GM18505 (cell line): ENCODE data around the gene SLC38A2.

Source experiments
- ATAC-seq: cut with Tn5 transposase; IDR thresholded peaks from one replicate; pipeline ENCODE4 v1.9.1; 2021; ENCODE audit not compliant: unreplicated experiment
- POLR2A ChIP-seq: IDR thresholded peaks from 4 replicates; pipeline ENCODE4 v1.6.1; 2011; ENCODE audit warnings: borderline replicate concordance; ENCODE audit not compliant: insufficient read depth, insufficient read length; ENCODE audit errors: extremely low read depth

Gene SLC38A2

DNA sequence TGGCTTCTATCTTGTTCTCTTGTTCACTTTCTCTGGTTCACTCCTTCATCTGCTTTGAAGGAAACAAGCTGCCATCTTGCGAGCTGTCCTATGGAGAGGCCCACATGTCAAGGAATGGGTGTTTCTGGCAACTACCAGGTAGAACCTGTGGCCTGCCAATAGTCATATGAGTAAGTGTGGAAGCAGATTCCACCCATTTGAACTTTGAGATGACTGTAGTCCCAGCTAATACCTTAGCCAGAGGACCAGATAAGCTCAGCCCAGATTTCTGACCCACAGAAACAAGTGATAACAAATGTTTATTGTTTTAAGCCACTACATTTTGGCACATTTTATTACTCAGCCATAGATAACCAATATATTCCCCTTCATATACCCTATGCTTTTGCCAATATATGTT lies 4.0 kb upstream of the SLC38A2 start:
- no peak for TF ChIP-seq POLR2A
- ATAC-seq, result no peak

DNA sequence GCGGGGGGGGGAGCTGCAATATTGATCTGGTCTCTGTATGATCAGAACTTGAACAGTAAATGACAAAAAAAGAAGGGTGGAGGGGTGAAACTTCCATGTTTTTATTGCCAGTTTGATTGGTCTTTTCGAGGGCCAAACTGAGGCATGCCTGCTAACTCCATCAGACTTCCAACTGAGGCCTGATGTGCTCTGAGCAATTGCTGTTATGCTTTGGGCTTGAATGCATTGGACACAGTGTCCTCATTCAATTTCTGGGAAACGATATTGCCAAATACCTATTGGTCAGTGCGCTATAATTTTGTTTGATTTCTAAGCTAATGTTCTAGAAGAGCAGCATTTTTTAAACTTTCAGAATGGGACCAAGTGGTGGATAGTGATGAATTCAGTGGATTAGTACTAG lies 2.1 kb upstream of the SLC38A2 start:
- no peak for TF ChIP-seq POLR2A
- ATAC-seq, result no peak

DNA sequence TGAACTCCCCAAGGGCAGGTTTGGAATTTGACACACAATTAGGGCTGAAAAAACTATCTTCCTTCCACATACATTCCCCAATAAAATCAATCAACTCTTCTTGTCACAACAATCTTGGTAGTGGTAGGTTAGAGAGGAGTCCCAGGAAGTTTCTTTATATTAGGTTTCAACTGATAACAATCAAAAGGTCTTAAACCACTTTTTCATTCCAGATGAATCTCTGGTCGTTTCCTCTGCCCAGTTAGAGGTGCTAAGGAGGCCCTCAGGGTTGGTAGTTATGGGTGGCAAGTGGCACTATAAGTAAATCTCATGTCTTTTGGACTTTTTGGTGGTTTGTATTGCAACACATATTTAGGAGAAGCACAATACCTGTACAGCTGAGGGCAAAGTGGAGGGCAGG lies 1.7 kb upstream of the SLC38A2 start:
- TF ChIP-seq POLR2A, result no peak
- no peak for ATAC-seq

DNA sequence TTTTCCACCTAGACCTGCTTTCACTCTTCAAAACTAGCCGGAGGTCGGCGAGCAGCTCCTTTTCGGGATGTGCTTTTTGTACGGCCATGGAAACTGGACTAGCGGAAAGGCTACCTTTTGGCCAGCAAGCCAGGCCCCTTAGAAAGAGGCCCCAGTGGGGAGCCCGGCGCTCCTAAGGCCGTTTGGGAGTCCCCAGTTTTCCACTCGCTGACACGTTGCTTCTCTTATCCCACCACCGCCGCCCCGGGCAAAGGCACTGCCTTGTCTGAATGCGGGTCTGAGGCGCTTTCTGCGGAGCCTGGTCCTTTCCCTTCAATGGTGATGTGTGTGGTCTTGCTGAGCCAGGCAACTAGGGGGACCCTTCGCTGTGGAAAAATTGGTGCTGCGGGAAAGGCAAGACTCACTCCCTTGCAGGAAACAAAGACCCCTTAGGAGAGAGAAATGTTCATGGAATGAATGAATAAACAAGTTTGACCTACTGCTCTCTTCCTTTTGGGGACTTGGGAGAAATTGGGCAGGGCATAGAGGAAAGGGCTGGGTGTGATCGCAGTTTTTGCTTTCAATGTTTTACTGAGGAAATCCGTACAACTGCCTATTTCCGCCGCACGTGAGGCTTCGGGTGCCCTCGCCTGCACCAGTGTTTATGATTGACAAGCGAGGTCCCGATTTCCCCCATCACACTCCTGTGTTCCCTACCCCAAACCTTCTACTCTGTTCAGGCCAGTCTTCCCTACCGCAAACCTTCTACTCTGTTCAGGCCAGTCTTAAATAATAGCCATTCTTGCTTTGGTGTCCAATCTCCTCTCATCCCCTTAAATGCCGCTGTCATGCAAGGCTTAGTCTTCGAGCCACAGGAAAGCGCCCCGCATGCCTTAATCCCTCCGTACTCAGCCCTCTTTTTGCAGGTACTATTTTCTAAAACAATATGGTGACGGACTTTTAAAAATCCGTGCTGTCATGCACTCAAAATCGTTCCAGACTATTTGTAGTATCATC lies 1.0 kb upstream of the SLC38A2 start:
- ATAC-seq, result no peak
- no peak for TF ChIP-seq POLR2A

DNA sequence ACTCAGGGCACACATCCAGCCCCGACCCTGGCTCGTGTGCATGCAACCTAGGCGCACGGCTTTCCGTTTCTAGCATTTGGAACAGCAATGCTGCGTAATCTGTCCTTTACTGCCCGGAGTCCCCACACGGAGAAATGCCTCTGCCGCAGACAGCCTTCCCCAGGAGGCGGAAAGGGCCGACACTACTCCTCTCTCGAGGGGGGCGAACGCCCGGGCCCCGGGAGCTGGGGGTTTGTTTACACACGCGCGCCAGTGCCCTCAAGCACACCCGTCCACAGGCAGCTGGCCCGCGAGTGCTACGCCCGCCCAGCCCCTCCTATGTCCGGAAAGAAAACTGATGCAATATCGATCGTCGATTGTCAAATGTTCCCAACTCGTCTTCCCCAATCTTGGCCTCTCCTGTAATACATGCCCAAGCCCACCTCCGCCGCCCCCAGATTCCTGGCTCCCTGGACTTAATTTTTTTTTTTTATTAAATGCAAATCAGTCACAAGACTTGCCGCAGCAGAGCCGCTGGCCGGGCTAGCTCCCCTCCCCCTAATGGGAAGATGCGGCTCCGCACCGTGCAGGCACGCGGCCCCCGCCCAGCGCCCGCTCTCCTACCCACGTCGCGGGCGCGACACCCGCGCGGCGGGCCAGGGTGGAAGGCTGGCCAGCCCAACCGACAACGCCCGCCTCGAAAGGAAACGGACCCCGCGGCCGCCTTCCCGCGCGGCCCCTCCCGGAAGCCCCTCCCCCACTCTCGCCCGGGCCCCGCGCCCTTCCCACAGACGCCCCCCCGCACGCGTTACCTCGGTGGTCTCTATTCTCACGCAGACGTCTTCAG lies 642 bp downstream of the SLC38A2 start:
- no peak for TF ChIP-seq POLR2A
- ATAC-seq, result peak; percentile 8

DNA sequence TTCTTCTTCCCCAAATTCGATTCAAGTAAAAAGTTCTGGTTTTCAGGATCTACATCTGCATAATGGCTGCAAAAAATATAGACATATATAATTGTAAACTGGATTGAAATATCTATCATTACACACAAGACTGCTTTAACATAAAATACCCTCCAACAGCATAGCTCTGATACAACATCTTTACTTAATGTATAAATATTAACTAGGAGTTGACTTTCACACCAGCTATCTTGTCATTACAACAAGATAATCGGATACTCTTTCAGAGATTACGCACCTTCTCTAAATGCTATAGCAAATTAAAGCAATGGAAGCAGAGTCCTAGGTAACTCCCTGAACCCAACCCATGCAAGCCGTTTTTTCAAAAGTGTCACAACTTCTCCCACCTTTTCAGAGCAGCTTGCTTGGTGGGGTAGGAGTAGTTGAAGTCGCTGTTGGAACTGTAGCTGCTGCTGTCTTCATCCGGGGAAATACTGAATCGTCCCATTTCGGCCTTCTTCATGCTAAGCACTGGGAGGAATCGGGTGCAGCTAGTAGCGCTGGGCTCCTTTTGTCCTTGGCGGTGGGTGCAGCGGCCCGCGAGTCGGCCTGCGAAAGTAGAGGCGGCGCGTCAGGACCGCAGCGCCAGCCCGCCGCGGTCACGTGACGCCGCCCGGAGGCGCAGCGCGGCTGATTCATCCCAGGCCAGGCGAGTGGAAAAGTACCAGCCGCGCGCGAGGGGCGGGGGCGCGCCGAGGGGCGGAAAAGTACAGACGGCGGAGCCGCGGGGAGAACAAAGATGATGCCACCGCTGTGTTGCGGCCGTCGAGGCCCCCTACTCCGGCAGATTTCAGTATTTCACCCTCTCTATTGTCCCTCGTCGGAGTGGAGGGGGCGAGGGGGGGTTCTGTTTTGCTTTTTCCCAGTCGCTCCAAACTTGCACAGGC lies 1.5 kb downstream of the SLC38A2 start:
- peak; percentile 54 for ATAC-seq
- TF ChIP-seq POLR2A, result peak; percentile 71

DNA sequence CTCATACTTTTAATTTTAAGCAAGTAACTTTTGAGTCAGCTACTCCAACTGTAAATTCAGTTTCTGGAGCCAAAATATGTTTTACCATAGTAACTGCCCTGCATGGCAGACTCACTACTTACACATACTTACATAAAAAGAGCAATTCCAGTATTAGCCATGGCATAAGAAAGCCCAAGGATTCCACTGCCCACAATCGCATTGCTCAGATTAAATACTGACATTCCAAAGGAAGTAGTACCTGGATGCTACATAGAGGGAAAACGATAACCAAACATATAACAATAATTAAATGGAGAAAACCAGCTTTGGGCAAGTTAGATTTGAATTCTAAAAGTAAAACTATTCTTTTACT lies 2.2 kb downstream of the SLC38A2 start:
- ATAC-seq, result no peak
- no peak for TF ChIP-seq POLR2A

DNA sequence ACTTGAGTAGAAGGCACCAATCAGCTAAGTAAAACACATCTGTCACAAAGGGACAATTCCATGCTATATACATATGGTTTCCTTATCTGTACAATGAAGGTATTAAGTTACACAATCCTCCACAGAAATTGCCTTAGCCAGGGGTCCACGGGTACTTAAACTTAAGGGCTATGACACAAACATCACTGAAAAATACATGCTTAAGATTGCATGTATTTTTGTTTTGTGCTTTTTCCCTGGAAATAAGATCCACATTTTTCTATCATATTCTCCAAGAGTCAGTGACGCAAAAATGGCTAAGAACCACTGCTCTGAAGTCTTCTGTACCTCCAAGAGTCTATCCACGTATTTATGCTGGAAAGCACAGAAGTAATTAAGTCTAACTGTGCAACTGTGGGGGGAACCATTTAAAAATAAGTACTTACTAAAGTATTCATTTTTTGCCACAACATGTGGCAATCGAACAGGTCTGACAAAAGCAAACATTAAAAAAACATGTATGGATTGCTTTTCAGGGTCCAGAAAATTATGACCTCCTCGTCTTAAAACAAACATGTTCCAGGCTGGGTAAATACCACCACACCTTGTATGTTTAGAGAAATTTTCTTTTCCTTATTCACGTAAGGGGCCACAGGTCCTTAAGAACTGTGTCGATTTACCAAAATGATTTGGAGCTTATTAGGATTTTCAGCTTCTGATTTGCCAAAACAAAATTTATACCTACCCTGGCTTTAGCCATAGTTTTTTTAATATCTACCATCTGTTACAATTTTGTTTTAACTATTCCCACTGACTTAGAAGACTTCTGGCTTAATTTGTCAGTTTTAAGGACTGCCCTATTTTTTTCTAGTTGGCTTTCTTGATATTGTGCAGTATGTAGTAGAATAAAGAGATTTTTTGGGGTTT lies 2.8 kb downstream of the SLC38A2 start:
- no peak for ATAC-seq
- TF ChIP-seq POLR2A, result no peak

DNA sequence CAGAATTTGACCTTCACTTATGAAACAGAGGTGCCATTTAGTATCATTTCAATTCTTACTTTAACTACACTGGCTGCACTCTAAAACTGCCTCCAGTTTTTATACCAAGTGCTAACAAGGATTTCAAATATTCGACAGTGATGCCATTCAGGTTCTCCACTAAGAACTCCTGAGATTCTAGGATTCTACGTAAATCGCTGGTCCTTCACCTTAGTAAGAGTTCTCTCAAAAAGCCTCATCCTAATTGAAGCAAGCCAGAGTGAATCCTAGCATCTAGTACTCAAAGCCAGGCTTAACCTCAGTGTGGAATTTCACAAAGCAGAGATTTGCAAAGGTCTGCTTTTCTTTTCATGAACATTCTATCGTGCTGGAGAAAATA lies 3.5 kb downstream of the SLC38A2 start:
- no peak for TF ChIP-seq POLR2A
- no peak for ATAC-seq

DNA sequence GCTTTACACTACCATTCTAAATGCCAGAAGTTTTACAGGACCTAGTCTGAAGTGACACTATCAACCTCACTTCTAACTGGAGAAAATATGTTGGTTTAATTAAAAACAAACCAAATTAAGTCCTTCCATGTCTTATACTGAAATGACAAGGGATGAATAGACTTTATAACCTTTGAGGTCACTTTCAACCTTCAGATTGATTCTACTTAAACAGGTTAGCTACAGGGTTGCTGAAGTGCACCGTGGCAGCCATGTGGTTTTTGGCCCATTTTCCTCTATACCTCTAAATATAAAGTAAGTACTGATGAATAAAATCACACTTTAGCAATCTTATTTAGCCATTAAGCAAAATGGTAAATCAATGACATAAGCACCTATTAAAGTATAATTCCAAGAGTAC lies 3.9 kb downstream of the SLC38A2 start:
- no peak for ATAC-seq
- no peak for TF ChIP-seq POLR2A

DNA sequence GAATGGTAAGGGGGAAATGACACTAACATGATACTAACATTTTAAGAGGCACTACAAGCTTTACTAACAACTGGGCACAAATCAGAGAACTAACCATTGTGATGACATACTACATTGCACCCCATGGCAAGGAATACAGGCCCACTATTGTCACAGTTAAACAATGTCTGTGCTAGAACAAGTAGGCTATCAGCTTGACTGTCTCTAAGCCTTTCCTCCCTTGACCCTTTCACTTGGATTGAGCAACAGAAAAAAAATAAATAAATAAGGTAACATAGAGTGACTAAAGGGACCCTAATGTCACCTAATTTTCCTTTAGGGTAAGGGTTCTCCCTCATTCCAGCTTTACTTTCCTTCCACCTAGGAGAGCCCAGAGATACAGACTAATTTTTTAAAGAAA lies 4.4 kb downstream of the SLC38A2 start:
- no peak for TF ChIP-seq POLR2A
- ATAC-seq, result no peak

DNA sequence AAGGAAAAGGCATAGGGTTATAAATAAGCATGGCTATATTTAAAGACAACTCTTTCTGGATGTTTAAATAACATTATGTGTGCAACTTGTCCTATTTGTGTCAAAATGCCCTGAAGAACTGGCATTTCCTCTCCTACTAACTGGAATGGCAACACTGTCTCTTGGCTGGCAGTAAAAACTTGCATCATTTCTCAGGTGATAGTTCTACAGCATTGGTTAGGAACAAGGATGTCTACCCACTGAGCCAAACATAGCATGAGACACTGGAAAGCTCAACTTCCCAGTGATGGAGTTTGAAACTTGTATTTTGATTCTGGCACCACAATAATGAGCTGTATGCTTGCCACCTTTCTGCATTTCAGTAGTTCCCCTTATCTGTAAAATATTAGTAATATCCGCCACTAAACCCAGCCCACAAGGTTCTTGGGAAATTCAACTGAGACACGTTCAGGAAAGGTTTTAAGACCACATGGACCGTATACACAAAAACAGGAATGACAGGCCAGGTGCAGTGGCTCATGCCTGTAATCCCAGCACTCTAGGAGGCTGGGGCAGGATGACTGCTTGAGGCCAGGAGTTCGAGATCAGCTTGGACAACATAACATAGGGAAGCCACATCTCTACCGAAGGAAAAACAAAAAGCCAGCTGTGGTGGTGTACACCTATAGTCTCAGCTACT lies 5.1 kb downstream of the SLC38A2 start:
- no peak for ATAC-seq
- no peak for TF ChIP-seq POLR2A

DNA sequence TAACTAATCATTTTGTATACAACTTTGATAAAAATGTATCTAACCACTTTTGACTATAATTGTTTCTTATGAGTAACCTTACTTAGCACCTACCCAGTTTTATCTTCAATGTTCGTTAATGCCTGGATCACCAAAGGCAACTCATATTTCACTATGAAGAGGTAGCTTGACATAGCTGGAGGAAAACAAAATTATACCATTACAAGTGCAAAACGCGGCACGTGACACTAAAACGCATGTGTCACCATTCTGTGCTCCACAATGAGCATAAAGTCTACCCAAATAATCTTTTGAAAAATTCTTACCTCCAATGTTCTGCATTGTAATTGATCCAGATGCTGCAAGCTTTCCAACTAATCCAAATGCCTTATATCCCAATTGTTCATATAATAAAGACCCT lies 5.8 kb downstream of the SLC38A2 start:
- no peak for ATAC-seq
- no peak for TF ChIP-seq POLR2A
